H9 (cell line): Measurements from ENCODE around the gene FEN1. TPM values are rescaled to one million over a fixed set of nuclear protein-coding genes. Genes with fewer than 3 reads are reported as not detected.

Experiments used
- DNase-seq: peaks from one replicate; pipeline ENCODE4 v3.0.0-alpha.2; 2017
- H2AFZ ChIP-seq: one replicate; pipeline ENCODE4 v1.6.1; 2013; ENCODE audit warnings: mild to moderate bottlenecking, low read length, control low read depth, moderate library complexity
- H2AK5ac ChIP-seq: 2 replicates; pipeline ENCODE4 v1.6.1; 2013; ENCODE audit warnings: low read length, control low read depth, mixed read lengths; ENCODE audit not compliant: insufficient read length
- H2BK120ac ChIP-seq: one replicate; pipeline ENCODE4 v1.6.1; 2013; ENCODE audit warnings: low read depth, mild to moderate bottlenecking, low read length, control low read depth, inconsistent platforms; ENCODE audit not compliant: poor library complexity, severe bottlenecking
- H2BK12ac ChIP-seq: 2 replicates; pipeline ENCODE4 v1.6.1; 2013; ENCODE audit warnings: low read length, control low read depth, mixed read lengths, low read depth; ENCODE audit not compliant: insufficient read length
- H2BK15ac ChIP-seq: 2 replicates; pipeline ENCODE4 v1.6.1; 2013; ENCODE audit warnings: low read depth, low read length, control low read depth
- H2BK20ac ChIP-seq: one replicate; pipeline ENCODE4 v1.6.1; 2013; ENCODE audit warnings: low read depth, mild to moderate bottlenecking, low read length, control low read depth, inconsistent platforms; ENCODE audit not compliant: poor library complexity, severe bottlenecking
- H2BK5ac ChIP-seq: 2 replicates; pipeline ENCODE4 v1.6.1; 2013; ENCODE audit warnings: low read length, control low read depth, mixed read lengths; ENCODE audit not compliant: insufficient read length
- H3K14ac ChIP-seq: 2 replicates; pipeline ENCODE4 v1.6.1; 2013; ENCODE audit warnings: low read length, control low read depth; ENCODE audit not compliant: insufficient read depth
- H3K18ac ChIP-seq: 2 replicates; pipeline ENCODE4 v1.6.1; 2013; ENCODE audit warnings: low read depth, mild to moderate bottlenecking, mixed read lengths, low read length, control low read depth; ENCODE audit not compliant: insufficient read length
- H3K23ac ChIP-seq: 2 replicates; pipeline ENCODE4 v1.6.1; 2013; ENCODE audit warnings: low read length, control low read depth, mixed read lengths, low read depth; ENCODE audit not compliant: insufficient read length
- H3K23me2 ChIP-seq: 2 replicates; pipeline ENCODE4 v1.6.1; 2013; ENCODE audit warnings: low read depth, mild to moderate bottlenecking, mixed read lengths, low read length, control low read depth; ENCODE audit not compliant: insufficient read length, poor library complexity, severe bottlenecking
- H3K27ac ChIP-seq: 2 replicates; pipeline ENCODE4 v1.5.1; 2013; ENCODE audit warnings: low read length, control low read depth, mixed read lengths, low read depth; ENCODE audit not compliant: insufficient read length
- H3K27me3 ChIP-seq: 2 replicates; pipeline ENCODE4 v1.6.1; 2013; ENCODE audit warnings: low read length, control low read depth, inconsistent platforms; ENCODE audit not compliant: insufficient read depth
- H3K4ac ChIP-seq: 2 replicates; pipeline ENCODE4 v1.6.1; 2013; ENCODE audit warnings: low read depth, mild to moderate bottlenecking, control low read depth, inconsistent platforms, low read length, moderate library complexity
- H3K4me1 ChIP-seq: 2 replicates; pipeline ENCODE4 v1.6.1; 2013; ENCODE audit warnings: low read length, control low read depth, inconsistent platforms; ENCODE audit not compliant: insufficient read depth
- H3K4me2 ChIP-seq: 2 replicates; pipeline ENCODE4 v1.6.1; 2013; ENCODE audit warnings: low read length, control low read depth, mixed read lengths; ENCODE audit not compliant: insufficient read length, insufficient read depth
- H3K56ac ChIP-seq: 2 replicates; pipeline ENCODE4 v1.6.1; 2013; ENCODE audit warnings: low read depth, mild to moderate bottlenecking, mixed read lengths, low read length, control low read depth; ENCODE audit not compliant: insufficient read length
- H3K79me1 ChIP-seq: 2 replicates; pipeline ENCODE4 v1.6.1; 2013; ENCODE audit warnings: low read depth, mild to moderate bottlenecking, moderate library complexity, low read length, control low read depth, inconsistent platforms; ENCODE audit not compliant: insufficient read depth, poor library complexity, severe bottlenecking
- H3K79me2 ChIP-seq: 2 replicates; pipeline ENCODE4 v1.6.1; 2013; ENCODE audit warnings: low read length, control low read depth, inconsistent platforms; ENCODE audit not compliant: insufficient read depth
- H3K9ac ChIP-seq: 2 replicates; pipeline ENCODE4 v1.6.1; 2013; ENCODE audit warnings: low read length, control low read depth, mixed read lengths; ENCODE audit not compliant: insufficient read length; ENCODE audit errors: extremely low read depth
- H3K9me3 ChIP-seq: one replicate; pipeline ENCODE4 v1.6.1; 2013; ENCODE audit warnings: low read depth, low read length, inconsistent platforms; ENCODE audit not compliant: control insufficient read depth
- H3T11ph ChIP-seq: one replicate; pipeline ENCODE4 v1.6.1; 2013; ENCODE audit warnings: mild to moderate bottlenecking, low read length, control low read depth, inconsistent platforms
- H4K20me1 ChIP-seq: one replicate; pipeline ENCODE4 v1.6.1; 2013; ENCODE audit not compliant: control insufficient read depth, insufficient read length, insufficient read depth
- H4K5ac ChIP-seq: 2 replicates; pipeline ENCODE4 v1.6.1; 2013; ENCODE audit warnings: low read depth, mild to moderate bottlenecking, mixed read lengths, low read length, control low read depth; ENCODE audit not compliant: insufficient read length
- H4K8ac ChIP-seq: replicated peaks from 2 replicates; pipeline ENCODE4 v1.6.1; 2013; ENCODE audit warnings: low read length, control low read depth, mixed read lengths, low read depth; ENCODE audit not compliant: insufficient read length
- H4K91ac ChIP-seq: 2 replicates; pipeline ENCODE4 v1.6.1; 2013; ENCODE audit warnings: low read depth, mild to moderate bottlenecking, moderate library complexity, mixed read lengths, low read length, control low read depth; ENCODE audit not compliant: insufficient read length
- H3K27ac Mint-ChIP-seq, 3 experiments: 2 replicates in 2 of 3; 3 replicates in 1 of 3; pipeline ENCODE4 v1.8.0; 2020 to 2021; ENCODE audit warnings: mixed read lengths in 3 of 3, mild to moderate bottlenecking in 1 of 3, moderate library complexity in 1 of 3
- H3K27me3 Mint-ChIP-seq: 2 replicates; pipeline ENCODE4 v1.8.0; 2021; ENCODE audit warnings: low read depth, mild to moderate bottlenecking, moderate library complexity, mixed read lengths
- H3K36me3 Mint-ChIP-seq, 3 experiments: 2 replicates in 2 of 3; 3 replicates in 1 of 3; pipeline ENCODE4 v1.8.0; 2020 to 2021; ENCODE audit warnings: low read depth in 3 of 3, mixed read lengths in 3 of 3; ENCODE audit not compliant: insufficient read depth in 1 of 3
- H3K4me1 Mint-ChIP-seq, 2 experiments: 2 replicates each; pipeline ENCODE4 v1.8.0; 2020; ENCODE audit warnings: mixed read lengths in 2 of 2
- H3K4me3 Mint-ChIP-seq, 2 experiments: 2 replicates in 1 of 2; 3 replicates in 1 of 2; pipeline ENCODE4 v1.8.0; 2020 to 2021; ENCODE audit warnings: mild to moderate bottlenecking in 2 of 2, mixed read lengths in 2 of 2, moderate library complexity in 1 of 2
- H3K9me3 Mint-ChIP-seq, 2 experiments: 2 replicates in 1 of 2; 3 replicates in 1 of 2; pipeline ENCODE4 v1.8.0; 2020; ENCODE audit warnings: mild to moderate bottlenecking in 2 of 2, mixed read lengths in 2 of 2, moderate library complexity in 1 of 2
- WGBS: extraction: QIAGEN DNeasy Blood & Tissue Kit; methylation state at CpG from one replicate; pipeline ENCODE4 v1.1.7; 2013; ENCODE audit warnings: missing lambda C conversion rate, low lambda C conversion rate, mixed read lengths; ENCODE audit not compliant: insufficient read length; ENCODE audit errors: extremely low coverage; 5-methylcytosine and 5-hydroxymethylcytosine counted together
- total RNA-seq: library from RNA; stranded (reverse); gene quantifications from 2 replicates; pipeline ENCODE4 v1.2.1, GENCODE V29; 2021
- TF ChIP-seq, protein P1 (sequence below): fragments of 200-600 bp; sonication (generic); conservative IDR thresholded peaks from 3 replicates; pipeline ENCODE4 v1.8.0; 2021; ENCODE audit warnings: antibody characterized with exemption, mild to moderate bottlenecking

The FEN1 gene
- total RNA-seq, 1 experiment from 2014 or later: 114 TPM

DNA sequence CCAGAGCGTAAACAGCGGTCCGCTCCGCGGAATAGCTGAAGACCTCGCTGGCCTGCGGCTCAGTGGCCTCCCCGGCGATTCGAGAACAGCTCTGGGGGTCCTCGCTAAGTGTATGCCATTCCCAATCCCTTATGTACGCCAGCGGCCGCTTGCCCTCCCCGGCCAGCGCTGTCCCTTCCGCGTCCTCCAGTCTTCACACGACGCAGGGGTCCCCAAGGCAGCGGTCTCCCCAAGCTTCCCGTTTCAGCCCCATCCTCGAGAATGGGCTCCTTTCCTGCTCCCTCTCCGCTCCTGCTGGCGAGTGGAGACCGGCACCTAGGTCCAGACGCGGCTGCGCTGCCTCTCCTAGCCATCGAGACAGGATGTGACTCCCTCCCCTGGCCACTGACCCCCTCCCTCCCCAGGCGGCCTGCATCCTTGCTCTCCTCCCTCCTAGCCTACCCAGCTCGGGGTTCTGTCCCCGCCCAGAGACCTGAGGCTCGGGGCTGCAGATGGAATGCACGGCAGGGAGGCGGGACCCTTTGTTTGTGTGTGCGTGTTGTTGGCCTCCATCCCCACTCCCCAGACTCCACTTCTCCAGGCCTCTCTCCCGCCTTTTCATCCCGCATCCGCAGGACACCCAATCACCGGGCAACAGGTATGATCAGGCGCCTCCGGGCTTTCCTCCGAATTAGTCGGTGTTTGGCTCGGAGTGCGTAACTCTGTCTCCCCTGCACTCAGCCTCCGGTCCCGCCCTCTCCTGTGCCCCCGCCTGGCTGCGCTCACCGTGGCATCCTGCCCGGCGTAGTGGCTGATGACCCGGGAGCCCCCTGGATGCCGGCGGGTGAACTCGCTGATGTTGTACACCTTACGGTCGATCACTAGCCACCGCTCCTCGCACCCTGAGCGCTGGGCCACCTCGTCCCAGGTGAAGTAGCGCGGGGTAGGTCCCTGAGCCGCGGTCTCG lies 23.4 kb downstream of the FEN1 start:
- no peak overlapping the region for H2BK12ac ChIP-seq
- H3K56ac ChIP-seq: no peak overlapping the region
- H3K36me3 Mint-ChIP-seq: peaks cover 31 to 37% (median 34%) of the 10 kb centered on the region in 3 experiments; a peak in 6 of 7 replicates
- H3K4me3 Mint-ChIP-seq: peak overlapping the region; percentile 94 to 99
- H3K27me3 Mint-ChIP-seq: no peaks in the 10 kb centered on the region
- no peak overlapping the region for H2AFZ ChIP-seq
- WGBS: no CpG with 5 or more reads among the region's 69 CpGs
- peaks cover 0 to 2% of the 10 kb centered on the region in 2 experiments; a peak in 2 of 5 replicates for H3K9me3 Mint-ChIP-seq
- H2BK15ac ChIP-seq: no peak overlapping the region
- peak; percentile 84 for DNase-seq
- H4K20me1 ChIP-seq: no peaks in the 10 kb centered on the region
- H3K4me1 Mint-ChIP-seq: peaks cover 19 to 22% of the 10 kb centered on the region in 2 experiments
- H3K23ac ChIP-seq: no peak overlapping the region
- H3K23me2 ChIP-seq: peaks cover 6% of the 10 kb centered on the region
- H3K27me3 ChIP-seq: no peaks in the 10 kb centered on the region
- H3K4me1 ChIP-seq: peaks cover 8% of the 10 kb centered on the region
- peak overlapping the region; percentile 89 for H3K9ac ChIP-seq
- peak overlapping the region; percentile 100 for H3K27ac Mint-ChIP-seq
- H3T11ph ChIP-seq: no peak overlapping the region
- peak overlapping the region; percentile 33 for H2BK5ac ChIP-seq
- peak overlapping the region; percentile 88 for H3K14ac ChIP-seq
- TF ChIP-seq, protein P1, sequence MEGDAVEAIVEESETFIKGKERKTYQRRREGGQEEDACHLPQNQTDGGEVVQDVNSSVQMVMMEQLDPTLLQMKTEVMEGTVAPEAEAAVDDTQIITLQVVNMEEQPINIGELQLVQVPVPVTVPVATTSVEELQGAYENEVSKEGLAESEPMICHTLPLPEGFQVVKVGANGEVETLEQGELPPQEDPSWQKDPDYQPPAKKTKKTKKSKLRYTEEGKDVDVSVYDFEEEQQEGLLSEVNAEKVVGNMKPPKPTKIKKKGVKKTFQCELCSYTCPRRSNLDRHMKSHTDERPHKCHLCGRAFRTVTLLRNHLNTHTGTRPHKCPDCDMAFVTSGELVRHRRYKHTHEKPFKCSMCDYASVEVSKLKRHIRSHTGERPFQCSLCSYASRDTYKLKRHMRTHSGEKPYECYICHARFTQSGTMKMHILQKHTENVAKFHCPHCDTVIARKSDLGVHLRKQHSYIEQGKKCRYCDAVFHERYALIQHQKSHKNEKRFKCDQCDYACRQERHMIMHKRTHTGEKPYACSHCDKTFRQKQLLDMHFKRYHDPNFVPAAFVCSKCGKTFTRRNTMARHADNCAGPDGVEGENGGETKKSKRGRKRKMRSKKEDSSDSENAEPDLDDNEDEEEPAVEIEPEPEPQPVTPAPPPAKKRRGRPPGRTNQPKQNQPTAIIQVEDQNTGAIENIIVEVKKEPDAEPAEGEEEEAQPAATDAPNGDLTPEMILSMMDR: no peak
- H2AK5ac ChIP-seq: no peak overlapping the region
- H4K8ac ChIP-seq: no peak overlapping the region
- no peaks in the 10 kb centered on the region for H3K79me1 ChIP-seq
- no peak overlapping the region for H2BK20ac ChIP-seq
- no peaks in the 10 kb centered on the region for H3K9me3 ChIP-seq
- peak overlapping the region; percentile 13 for H3K27ac ChIP-seq
- H3K79me2 ChIP-seq: peaks cover 5% of the 10 kb centered on the region; the same call in 1 of the 2 replicates
- H4K5ac ChIP-seq: no peak overlapping the region
- H4K91ac ChIP-seq: no peak overlapping the region
- no peak overlapping the region for H2BK120ac ChIP-seq
- H3K18ac ChIP-seq: peak overlapping the region; percentile 92
- no peak overlapping the region; the same call in 1 of the 2 replicates for H3K4ac ChIP-seq
- peak overlapping the region; percentile 41 for H3K4me2 ChIP-seq
